Activated CD4-positive, alpha-beta T cell treated with anti-CD3 and anti-CD28 coated beads, Interleukin-2, amount 50 U/mL, for 16 hours (primary cell): ENCODE data around the gene MED10.

Experiments
- DNase-seq: peaks from one replicate; pipeline ENCODE4 v3.0.0-alpha.2; 2020

MED10 gene

DNA sequence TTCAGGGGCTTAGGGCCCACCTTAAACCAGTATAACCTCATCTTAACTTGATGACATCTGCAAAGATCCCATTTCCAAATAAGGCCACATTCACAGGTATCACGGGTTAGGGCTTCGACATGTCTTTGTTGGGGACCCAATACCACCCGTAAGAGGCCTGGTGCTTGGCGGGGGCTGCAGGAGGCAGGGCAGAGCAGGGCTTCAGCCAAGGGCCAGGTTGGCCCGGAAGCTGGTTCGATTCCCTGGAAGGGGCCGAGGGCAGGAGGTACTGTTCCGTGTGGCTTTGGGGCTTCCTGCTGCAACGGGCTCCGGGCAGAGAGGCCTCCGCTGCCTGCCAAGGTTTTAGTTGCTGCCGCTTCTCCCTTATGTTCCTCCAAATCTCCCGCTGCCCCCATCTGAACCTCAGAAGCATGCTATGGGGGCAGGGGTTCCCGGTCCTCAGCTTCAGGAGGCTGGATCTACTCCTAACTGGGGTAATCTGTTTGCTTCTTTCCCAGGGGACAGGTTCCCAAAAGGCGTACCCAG, 29.8 kb downstream of the MED10 start:
- DNase-seq: no peak

DNA sequence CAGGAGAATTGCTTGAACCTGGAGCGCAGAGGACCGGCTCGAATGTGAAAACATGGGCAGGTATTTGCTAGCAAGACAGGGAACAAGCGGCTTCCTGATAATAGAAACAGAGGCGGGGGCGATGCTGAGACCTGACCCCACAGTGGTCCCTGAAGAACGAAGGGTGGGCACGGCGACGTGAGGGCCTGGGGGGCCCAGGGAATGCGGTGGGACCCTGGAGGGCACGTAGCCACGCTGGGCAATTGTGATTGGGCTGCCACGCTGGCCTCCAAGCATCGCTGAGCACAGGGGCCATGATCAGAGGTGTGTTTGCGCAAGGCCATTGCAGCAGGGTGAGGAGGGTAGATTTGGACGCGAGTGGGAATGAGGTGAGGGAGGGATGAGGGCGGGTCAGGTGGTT, 30.7 kb downstream of the MED10 start:
- no peak for DNase-seq

DNA sequence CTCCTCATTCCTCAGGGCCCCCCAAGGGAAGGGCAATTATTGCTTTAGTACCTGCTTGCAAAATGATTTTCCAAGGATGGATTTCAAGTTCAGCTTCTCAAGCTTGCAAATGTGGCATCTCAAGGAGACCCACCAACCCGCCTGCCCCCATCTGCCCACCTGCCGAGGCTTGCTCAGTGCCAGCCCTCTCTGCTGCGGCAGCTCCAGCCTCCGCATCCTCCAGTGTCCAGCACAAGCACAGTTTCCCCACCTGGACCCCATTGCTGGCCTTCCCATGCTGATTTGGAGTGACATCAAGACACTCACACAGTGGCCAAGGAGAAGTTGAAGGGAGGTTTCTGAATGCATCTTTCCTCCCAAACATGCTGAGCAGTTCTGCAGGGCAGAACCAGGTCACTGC, 31.2 kb downstream of the MED10 start:
- DNase-seq: no peak

DNA sequence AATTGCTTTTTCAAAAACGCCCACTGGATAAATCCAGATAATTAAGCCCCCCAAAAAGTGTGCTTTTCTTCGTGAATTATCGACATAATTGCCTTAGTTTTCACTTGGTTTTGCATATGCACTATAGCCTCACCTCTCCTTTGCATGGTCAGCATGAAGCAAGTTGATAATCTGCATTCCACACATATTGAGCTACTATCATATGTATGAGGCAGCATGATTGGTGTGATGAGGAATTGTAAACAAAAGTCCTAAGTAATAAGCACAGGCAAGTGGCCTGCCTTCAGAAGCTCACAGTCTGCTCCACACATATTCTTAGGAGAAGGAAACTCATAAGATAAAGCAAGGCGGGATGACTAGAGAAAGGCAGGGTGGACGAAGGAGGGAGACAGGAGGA, 33.8 kb downstream of the MED10 start:
- DNase-seq: no peak

DNA sequence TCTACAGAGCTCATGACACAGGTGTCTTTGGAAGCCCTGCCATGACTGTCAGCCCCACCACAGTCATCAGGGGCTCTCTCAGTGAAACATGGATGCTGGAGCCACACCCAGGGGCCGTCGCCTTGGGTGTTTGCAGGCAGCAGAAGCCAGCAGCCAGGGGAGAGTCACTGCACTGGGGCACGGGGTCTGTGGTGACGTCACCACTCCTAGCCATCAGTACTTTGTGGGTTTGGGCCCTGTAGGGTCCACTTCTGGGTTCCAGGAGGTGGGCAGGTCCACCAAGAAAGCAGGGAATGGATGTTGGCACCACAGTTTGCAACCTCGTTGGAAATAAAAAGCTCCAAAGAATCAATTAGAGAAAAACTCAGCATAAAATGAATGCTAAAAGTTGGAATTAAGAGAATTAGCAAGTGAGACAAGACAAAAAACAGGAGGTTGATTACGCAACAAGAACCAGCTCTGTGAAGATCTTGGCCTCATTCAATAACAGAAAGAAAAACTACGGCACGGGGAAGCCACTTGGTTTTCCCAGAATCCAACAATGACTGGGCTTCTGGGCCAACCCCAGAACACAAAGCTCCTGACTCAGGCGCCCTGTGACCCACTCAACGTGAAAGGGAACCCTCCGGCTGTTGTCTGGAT, 34.3 kb downstream of the MED10 start:
- DNase-seq: no peak

DNA sequence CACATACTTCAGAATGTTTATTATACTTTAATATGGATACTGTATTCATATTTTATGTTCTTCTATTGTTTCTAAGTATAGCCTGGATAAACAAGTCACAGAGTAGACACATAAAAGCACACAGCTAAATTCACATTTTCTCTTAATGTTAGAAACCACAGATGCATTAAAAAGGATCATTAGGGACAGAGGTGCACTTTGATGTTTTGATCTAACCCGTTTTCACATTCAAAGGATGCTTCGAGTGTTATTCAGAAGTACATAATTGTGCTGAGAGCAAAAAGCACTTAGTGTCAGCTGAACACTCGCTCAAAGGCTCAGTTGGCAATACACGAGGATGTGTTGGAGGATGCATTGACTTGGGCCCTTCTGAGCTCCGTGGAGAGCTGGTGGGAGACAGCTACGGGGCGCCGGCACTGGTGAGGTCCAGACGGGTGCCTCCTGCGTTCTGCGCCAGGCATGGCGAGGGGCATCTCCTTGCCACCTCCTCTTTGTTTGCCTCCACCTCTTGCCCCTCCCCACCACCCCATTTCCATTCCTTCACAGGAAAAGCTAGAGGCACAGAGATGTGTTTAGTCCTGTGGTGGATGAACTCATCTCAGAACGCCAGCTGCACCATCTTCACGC, 35.5 kb downstream of the MED10 start:
- no peak for DNase-seq

DNA sequence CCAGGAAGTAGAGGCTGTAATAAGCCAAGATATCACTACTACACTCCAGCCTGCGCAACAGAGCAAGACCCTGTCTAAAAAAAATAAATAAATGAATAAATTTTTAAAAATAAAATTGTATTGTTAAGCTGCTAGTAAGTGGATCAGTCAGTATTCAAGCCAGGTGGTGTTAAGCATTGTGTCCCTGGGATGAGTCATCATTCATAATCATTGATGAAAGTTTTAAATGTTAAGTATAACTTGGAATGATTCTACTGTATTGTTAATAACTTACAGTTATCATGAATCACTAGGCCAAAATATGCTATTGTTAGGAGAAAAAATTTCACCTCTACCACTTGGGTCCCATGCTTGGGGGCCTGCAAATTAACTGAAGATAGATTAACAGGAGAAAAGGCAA, 38.2 kb downstream of the MED10 start:
- no peak for DNase-seq

DNA sequence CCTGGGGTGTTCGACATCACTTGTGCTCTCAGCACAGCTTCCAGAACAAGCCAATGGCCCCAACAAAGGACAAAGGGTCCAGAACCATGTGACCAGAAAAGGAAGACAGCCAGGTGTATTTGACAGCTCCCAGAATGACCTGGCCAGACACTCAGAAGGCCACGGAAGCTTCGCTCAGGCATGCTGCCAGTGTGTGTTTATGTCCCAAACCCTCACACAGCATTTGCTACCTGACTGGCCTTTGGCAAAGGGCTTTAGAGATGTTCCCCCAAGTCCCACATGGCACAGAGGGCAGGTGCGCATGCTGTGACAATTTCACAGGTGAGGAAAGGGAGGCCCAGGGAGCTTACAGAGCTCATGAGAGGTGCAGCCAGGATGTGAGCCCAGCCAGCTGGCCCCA, 39.5 kb downstream of the MED10 start:
- no peak for DNase-seq

DNA sequence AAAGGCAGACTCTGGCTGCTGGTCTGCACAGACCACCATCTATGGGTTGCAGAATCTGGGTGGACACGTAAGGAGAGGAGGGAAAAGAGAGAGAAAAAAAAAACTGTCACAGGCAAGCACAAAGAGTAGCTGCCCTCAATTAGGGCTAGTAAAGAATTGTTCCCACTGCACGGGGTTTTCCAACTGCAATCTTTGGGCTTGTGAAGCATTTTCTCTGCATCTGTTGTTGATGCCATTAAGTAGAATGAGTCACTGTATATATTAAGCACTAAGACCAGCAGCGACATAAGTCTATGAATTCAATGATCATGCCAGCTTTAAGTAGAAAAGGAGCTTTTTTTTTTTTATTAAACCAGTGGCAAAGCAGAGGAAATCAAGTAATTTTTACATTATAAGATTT, 40.2 kb downstream of the MED10 start:
- DNase-seq: no peak

DNA sequence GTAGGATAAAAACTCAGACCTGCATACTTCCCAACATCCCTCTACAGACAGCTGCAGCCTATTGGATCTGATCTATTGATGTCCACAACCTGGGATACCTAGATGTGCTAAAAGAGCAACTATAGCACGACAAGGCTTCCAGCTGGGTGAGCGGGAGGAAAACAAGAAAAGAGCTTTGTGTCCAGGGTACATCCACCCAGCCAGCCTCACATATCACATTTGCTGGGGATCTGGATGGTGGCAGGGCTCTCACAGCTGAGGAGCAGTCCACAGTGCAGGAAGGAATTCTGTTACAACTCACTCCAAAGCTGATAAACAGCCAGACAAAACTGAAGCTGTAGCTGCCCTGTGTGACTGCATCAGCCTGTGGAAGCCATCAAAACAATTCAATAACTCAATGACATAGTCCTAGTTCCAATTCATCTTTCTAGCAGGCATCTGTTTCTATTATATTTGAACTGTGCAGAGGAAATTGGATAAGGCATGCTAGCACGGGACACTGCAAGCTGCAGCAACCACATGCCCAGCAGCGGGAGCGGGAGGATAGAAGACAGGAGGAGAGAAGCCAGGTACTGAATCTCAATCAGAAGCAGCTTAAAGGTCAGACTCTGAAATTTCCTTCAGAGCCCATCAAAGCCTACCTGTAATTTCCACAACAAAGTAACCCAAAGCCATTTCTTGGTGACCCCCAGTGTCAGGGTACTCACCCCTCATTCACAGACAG, 45.0 kb downstream of the MED10 start:
- no peak for DNase-seq

DNA sequence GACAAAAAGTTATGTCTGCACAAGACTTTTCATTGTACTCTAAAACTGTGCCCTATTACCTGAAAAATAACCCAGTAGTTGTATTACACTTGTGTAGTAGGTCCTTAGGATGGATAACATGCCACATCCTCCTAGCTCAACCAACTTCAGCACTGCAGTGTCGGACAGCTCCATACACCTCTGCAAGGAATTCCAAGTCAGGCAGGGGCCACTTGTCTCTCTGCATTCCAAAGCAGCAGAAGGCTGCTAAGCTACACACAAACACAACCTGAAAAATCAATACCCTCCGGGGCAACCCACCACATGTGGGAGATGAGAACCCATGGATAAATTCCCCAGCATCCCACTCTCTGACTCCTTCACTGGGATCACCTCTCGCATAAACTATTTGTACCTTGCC, 50.2 kb downstream of the MED10 start:
- DNase-seq: no peak

DNA sequence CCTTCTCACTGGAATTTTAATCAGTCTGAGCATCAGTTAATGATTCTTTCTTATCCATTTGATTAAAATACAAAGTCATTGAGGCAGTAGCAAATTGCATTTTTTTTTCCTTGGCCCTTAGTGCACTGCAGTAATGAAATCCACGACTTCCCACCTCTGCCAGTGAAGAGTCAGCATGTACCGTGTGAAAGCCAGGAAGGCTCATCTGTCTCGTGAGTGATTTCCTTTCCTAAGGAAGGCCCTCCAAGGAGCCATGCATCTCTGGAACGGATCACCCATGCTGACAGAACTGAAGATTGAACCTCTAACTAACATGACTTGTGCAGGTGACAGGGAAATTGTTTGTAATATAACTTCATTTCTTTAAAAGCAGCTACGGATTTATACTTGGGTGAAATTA, 51.6 kb downstream of the MED10 start:
- DNase-seq: no peak

DNA sequence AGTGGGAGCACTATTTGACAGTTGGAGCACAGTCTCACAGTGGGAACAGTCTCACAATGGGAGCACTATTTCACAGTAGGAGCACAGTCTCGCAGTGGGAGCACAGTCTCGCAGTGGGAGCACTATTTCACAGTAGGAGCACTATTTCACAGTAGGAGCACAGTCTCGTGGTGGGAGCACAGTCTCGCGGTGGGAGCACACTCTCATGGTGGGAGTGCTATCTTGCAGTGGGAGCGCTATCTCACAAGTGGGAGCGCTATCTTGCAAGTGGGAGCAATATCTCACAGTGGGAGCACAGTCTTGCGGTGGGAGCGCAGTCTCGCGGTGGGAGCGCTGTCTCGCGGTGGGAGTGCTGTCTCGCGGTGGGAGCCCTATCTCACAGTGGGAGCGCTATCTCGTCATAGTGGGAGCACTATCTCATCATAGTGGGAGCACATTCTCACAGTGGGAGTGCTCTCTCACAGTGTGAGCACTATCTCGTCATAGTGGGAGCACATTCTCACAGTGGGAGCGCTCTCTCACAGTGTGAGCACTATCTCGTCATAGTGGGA, 56.1 kb downstream of the MED10 start:
- no peak for DNase-seq
